ENCODE measurements around the gene HES6.

Gene HES6

GRCh38 chr2:238231251-238231793, 8.5 kb downstream of the HES6 start:
- no peak for DNase-seq

- DNase-seq: no peak
These were observed 9.1 kb downstream of the HES6 start for GRCh38 chr2:238230699-238231098.

GRCh38 chr2:238228700-238229099, 11.1 kb downstream of the HES6 start:
- no peak for DNase-seq

DNA sequence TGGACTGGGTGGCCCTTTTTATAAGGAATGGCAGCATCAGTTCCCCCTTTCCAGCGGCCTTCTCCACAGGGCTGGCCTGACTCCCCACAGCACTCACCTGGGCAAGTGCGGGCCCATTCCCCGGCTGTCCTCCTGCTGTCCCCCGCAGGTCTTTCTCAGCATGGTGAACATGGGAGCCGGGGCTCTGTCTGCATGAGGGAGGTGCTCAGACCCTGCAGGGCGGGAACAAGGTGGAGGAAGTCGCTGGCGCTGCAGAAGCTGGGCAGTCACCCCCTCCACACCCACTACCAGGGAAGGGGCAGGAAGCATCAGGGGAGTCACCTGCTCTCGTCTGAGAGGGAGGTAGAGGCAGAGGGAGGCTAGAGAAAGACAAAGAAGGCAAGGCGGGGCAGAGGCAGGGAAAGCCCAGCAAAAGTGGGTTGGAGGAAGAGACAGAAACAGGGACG, 12.2 kb downstream of the HES6 start:
- DNase-seq: no peak

DNA sequence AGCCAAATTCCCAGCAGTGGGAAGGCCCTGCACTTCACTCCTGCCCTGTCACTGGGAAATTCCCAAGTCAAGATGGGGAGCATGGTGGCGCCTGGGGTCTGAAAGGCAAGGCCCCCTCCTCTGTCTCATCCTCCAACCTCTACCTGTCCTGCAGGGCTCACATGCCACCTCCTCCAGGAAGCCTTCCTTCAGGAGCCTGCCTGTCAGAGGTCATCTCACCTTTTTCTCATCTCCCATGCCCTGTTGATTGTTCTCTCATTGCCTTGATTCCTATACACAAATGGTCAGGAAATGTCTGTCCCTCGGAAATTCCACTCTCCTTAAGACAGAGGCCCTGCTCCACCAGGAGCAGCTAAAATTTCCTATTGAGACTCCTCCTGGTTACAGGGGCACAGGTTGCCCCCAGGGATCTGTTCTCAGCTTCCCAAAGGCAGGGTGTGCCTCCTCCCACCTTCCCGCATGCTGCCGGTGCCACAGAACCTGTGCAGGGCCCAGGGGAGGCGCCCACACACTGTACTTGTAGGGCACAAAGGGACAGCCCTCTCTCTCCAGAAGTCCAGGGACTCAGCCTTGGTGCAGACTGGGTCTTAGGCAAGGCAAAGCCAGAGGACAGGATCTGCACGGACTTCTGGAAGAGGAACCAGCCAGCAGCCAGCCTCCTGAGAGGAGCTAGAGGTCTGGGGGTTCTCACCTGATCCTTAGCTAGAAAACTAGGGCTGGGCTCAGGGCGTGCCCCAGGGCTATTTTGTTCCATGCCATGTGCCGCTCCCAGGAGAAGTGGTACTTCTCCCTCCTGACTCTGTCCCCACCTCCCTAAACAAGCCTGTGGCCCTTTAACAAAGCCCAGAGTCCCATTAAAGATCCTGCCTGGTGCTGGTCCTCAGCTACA, 12.9 kb downstream of the HES6 start:
- no peak for DNase-seq

GRCh38 chr2:238225911-238226697, 13.7 kb downstream of the HES6 start:
- DNase-seq: no peak

DNA sequence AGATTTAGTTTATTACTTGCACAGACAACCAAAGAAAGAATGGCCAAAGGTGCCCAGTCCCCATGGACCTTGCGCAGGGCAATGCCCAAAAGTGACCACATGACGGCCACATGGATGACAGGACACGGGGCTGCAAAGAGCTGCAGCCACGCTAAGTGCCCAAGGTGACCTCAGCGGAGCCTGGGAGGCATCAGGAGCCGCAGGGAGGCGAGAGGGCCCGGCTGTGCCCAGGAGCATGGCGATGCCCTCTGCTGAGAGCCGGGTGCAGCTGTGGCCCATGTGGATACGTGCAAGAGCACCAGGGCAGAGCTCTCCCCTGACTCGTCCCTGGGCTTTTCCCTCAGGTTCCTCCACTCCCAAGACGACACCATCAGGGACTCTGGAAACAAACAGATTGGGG, 14.7 kb downstream of the HES6 start:
- no peak for DNase-seq

DNA sequence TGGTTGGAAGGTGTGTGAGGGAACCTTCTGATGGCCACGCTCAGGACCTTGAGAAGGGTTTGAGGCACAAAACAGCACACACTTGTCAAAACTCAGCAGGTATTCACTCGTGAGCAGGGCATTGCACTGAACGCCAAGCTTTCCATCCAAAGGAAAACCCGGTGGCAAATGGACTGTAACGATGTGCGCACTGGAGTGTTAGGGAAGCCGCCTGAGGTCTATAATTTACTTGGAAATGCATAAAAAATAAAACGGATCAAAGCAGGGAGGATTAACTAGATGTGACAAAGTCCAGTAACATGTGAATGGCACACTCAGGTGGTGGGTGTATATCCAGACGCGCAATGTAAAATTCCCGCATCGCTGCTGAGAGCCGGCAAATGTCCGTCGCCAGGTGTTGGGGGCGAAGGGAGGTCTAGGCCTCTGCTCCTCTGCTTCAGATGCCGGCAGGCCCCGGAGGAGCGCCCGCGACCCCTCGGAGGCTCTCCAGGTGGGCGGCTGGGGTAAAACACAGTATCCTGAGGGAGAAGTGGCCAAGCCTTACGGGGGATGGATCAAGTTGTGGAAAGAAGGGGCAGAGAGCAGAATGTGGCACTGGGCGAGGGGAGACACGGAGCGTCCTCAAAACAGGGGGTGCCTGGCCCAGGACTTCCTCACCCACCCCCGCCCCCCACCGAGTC, 15.3 kb downstream of the HES6 start:
- DNase-seq: no peak

DNA sequence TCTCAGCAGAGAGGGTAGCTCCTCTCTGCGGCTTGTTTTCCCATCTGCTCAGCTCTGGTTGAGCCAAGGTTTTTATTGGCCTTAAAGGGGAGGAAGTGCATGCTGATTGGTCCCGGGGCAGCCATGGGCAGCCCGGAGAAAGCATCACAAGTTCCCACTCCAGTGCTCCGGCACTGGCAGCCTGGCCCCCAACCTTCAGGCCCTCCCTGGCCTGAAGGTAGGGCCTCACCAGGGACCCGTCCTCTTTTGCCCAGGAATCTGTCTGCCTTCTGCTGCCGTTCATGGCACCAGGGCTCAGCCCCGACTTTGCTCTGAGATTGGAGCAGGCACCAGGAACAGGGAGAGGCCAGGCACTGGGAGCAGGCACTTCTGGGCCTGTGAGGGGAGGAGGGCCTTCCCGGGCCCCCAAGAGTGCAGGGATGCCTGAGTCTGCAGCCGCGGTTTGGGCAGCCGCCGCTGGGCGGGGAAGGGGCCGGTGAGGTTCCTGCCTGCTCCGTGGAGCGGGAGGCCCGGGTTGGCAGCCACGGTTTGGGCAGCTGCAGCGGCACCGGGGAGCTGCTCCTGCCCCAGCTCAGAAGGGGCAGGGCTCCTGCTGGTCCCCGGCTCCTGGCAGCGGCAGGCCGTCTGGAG, 18.8 kb downstream of the HES6 start:
- DNase-seq: peak; percentile 33

DNA sequence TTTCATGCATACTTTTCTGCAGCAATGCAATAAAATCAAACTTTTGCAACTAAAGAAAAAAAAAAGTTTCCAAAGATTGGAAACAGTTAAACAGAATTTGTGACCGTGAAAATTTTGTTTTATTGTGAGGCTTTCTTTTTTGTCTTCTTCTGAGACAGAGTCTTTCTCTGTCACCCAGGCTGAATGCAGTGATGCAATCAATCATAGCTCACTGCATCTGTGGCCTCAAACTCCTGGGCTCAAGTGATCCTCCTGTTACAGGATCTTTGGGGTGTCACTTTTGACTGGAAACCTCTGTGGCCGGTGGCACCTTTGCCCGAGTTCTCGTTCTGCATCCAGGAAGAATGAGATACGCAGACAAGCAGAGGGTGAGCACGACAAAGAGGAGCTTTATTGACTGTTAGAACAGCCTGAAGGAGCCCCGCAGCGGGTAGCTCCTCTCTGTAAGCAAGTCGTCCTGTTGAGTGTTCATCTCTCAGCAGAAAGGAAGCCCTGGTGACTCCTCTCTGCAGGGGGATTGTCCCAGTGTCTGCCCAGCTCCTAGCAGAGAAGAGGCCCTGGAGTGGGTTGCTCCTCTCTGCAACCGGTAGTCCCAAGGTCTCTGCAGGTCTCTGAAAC, 19.5 kb downstream of the HES6 start:
- no peak for DNase-seq

GRCh38 chr2:238216651-238217184, 23.1 kb downstream of the HES6 start:
- no peak for DNase-seq

DNA sequence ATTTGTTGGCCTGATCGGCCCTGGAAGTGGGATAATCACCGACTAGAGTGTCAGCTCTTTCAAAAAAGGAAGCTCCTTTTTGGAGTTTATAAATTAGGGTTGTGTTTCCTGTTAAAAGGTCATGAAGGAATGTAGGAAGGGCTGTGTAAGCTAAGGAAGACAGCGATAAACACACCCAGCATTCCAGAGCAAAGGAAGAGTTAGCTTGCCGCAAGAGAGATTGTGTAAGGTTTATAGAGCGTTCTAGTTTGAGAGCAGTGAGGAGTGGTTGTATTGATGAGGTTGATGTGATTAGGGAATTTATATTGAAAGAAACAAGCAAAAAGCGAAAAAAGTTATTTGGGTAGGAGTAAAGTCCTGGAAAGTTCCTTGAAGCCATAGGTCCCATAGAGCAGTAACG, 32.8 kb downstream of the HES6 start:
- DNase-seq: no peak

- DNase-seq: no peak
These were observed 35.7 kb downstream of the HES6 start for GRCh38 chr2:238203973-238204683.

GRCh38 chr2:238203094-238203972, 36.5 kb downstream of the HES6 start, which contains the start of gene ILKAP:
Gene ILKAP, minus strand, starts transcription at chr2:238203695. Its CDS starts 142 bp downstream, at chr2:238203553.
- peak; percentile 64 for DNase-seq

DNA sequence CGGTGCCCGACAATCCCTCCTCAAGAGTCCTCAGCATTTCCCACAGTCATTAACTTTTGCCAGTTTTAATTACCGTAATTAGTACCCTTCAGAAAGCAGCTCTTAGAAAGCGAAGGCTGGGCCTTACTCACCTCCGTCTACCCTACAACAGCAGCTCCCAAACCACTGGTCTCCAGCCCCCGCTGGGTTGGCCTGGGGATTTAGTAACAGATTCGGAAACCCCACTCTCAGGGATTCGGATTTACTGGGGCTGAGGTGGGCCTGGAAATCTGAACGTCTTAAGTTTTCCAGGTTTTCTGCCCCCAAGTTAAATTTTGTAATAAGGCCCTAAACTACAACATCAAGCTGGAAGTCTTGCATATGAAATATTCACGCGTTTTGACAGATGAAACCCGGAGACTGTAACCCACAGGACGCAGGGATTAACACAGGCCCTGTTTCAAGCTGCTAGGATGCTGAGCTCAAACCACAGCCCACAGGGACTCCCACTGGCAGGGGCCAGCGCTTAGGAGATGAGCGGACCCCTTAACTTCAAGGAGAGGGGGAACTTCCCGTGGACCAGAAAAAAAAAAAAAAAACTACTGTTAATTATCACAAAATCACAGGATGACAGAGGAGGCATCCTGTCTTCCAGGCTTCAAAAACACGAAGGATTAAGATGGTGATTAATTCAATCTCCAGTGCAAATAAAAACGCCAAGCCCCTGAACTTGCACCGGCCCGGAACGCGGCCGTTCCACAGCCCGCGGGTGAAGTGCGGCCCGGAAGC, 37.3 kb downstream of the HES6 start:
- no peak for DNase-seq

- DNase-seq: no peak
These were observed 49.4 kb downstream of the HES6 start for GRCh38 chr2:238190445-238190844.

Data from NCI-H748 treated with DMSO at 0.1 percent for 48 hours (cell line).